NCI-H2196 treated with DMSO at 0.1 percent for 48 hours (cell line): Measurements from ENCODE around the gene IL16.
"Not testable (repeated sequence)": the region's sequence is repeated elsewhere in the genome, so short reads cannot be mapped to it uniquely, and the experiment has no call there.

Experiments used
- DNase-seq: peaks from one replicate; lab custom pipeline; 2025; ENCODE audit not compliant: unreplicated experiment; lab: John Stamatoyannopoulos, UW

Gene IL16

GRCh38 chr15:81309647-81310450, 113.2 kb downstream of the IL16 start:
- DNase-seq, result no peak

- DNase-seq, result no peak
These were observed 113.8 kb downstream of the IL16 start for GRCh38 chr15:81310480-81310879.

GRCh38 chr15:81311752-81312464, 115.2 kb downstream of the IL16 start:
- no peak for DNase-seq

GRCh38 chr15:81312790-81313543, 116.3 kb downstream of the IL16 start:
- no peak for DNase-seq

- no peak for DNase-seq
These were observed 117.0 kb downstream of the IL16 start for GRCh38 chr15:81313686-81314085.

GRCh38 chr15:81314378-81314777, 117.7 kb downstream of the IL16 start:
- DNase-seq, result no peak

GRCh38 chr15:81315452-81316175, 118.9 kb downstream of the IL16 start:
- no peak for DNase-seq

GRCh38 chr15:81316267-81316666, 119.6 kb downstream of the IL16 start:
- DNase-seq, result no peak

GRCh38 chr15:81317642-81318017, 121.0 kb downstream of the IL16 start:
- no peak for DNase-seq

GRCh38 chr15:81321667-81322066, 125.0 kb downstream of the IL16 start:
- no peak for DNase-seq

GRCh38 chr15:81322676-81323253, 126.1 kb downstream of the IL16 start:
- DNase-seq, result no peak

GRCh38 chr15:81323559-81323943, 126.9 kb downstream of the IL16 start:
- no peak for DNase-seq

- peak; percentile 64 for DNase-seq
These were observed 127.5 kb downstream of the IL16 start, which contains the start of gene STARD5 for GRCh38 chr15:81323944-81324881. Gene STARD5, minus strand, starts transcription at chr15:81324141. Its CDS starts 42 bp downstream, at chr15:81324099.

GRCh38 chr15:81326466-81327212, 130.0 kb downstream of the IL16 start:
- DNase-seq, result no peak

GRCh38 chr15:81327516-81327915, 130.8 kb downstream of the IL16 start:
- no peak for DNase-seq

GRCh38 chr15:81329446-81329845, 132.8 kb downstream of the IL16 start:
- no peak for DNase-seq

GRCh38 chr15:81330366-81331090, 133.8 kb downstream of the IL16 start:
- no peak for DNase-seq

- DNase-seq, result not testable (repeated sequence)
These were observed 134.5 kb downstream of the IL16 start for GRCh38 chr15:81331141-81331540.
